22Rv1 (cell line): ENCODE measurements around the gene SS18L1.

Source experiments
- ZFX ChIP-seq: fragments of 450-650 bp; IDR thresholded peaks from 2 replicates; pipeline ENCODE4 v1.6.1; 2017; ENCODE audit warnings: antibody characterized with exemption, borderline replicate concordance
- TF ChIP-seq, protein P1 (sequence below): fragments of 450-650 bp; IDR thresholded peaks from 2 replicates; pipeline ENCODE4 v1.5.1; 2017; ENCODE audit warnings: mild to moderate bottlenecking

DNA sequence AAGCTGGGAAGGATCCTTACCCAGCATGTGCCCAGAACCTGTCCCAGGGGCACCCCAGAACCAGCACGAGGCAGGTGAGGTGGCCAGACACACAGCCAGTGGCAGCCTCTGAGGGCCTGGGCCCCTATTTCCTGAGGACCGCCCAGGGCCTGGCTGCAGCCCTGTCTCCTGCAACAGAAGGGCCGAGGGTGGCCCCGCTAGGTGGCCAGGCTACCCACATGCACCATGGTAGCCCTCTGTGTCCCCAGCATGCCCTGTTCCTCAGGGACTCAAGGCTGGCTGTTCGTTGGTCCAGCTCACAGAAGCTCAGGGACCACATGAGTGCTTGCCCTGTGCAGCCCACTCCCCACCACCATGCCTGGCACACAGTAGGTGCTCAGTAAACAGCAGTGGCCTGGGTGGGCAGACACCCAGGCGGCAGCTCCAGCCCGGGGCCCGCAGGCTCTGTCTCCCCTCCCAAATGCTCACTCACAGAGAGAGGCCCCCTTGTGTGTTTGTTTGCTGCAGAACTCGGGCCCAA lies 68.3 kb downstream of the SS18L1 start:
- TF ChIP-seq, protein P1, sequence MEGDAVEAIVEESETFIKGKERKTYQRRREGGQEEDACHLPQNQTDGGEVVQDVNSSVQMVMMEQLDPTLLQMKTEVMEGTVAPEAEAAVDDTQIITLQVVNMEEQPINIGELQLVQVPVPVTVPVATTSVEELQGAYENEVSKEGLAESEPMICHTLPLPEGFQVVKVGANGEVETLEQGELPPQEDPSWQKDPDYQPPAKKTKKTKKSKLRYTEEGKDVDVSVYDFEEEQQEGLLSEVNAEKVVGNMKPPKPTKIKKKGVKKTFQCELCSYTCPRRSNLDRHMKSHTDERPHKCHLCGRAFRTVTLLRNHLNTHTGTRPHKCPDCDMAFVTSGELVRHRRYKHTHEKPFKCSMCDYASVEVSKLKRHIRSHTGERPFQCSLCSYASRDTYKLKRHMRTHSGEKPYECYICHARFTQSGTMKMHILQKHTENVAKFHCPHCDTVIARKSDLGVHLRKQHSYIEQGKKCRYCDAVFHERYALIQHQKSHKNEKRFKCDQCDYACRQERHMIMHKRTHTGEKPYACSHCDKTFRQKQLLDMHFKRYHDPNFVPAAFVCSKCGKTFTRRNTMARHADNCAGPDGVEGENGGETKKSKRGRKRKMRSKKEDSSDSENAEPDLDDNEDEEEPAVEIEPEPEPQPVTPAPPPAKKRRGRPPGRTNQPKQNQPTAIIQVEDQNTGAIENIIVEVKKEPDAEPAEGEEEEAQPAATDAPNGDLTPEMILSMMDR, result no peak
- TF ChIP-seq ZFX, result no peak
